NCI-H1694 treated with DMSO at 0.1 percent for 48 hours (cell line): ENCODE results near the gene KLF16.
"Not testable (repeated sequence)": the region's sequence is repeated elsewhere in the genome, so short reads cannot be mapped to it uniquely, and the experiment has no call there.

ENCODE experiments used
- DNase-seq: peaks from one replicate; lab custom pipeline; 2025; lab: John Stamatoyannopoulos, UW

The KLF16 gene

GRCh38 chr19:1884291-1884718 is 20.9 kb upstream of the KLF16 start:
- no peak for DNase-seq

- DNase-seq: no peak
These were observed 20.4 kb upstream of the KLF16 start for GRCh38 chr19:1883784-1884183.

- DNase-seq: no peak
These were observed 19.7 kb upstream of the KLF16 start for GRCh38 chr19:1882786-1883692.

- DNase-seq: no peak
These were observed 18.9 kb upstream of the KLF16 start for GRCh38 chr19:1882089-1882785.

GRCh38 chr19:1881393-1882088 is 18.2 kb upstream of the KLF16 start:
- not testable (repeated sequence) for DNase-seq

GRCh38 chr19:1880611-1881392 is 17.4 kb upstream of the KLF16 start:
- no peak for DNase-seq

- DNase-seq: not testable (repeated sequence)
These were observed 16.6 kb upstream of the KLF16 start for GRCh38 chr19:1879982-1880381.

GRCh38 chr19:1878583-1878982 is 15.2 kb upstream of the KLF16 start:
- not testable (repeated sequence) for DNase-seq

GRCh38 chr19:1877280-1877660 is 13.9 kb upstream of the KLF16 start:
- DNase-seq: not testable (repeated sequence)

- not testable (repeated sequence) for DNase-seq
These were observed 13.3 kb upstream of the KLF16 start for GRCh38 chr19:1876496-1877279.

- DNase-seq: peak; percentile 49
These were observed 12.5 kb upstream of the KLF16 start for GRCh38 chr19:1875646-1876495.

GRCh38 chr19:1875265-1875645 is 11.9 kb upstream of the KLF16 start:
- DNase-seq: not testable (repeated sequence)

- DNase-seq: no peak
These were observed 11.3 kb upstream of the KLF16 start for GRCh38 chr19:1874554-1875185.

- DNase-seq: no peak
These were observed 10.4 kb upstream of the KLF16 start for GRCh38 chr19:1873524-1874473.

- no peak for DNase-seq
These were observed 9.6 kb upstream of the KLF16 start for GRCh38 chr19:1872807-1873523.

GRCh38 chr19:1871630-1872029 is 8.3 kb upstream of the KLF16 start:
- DNase-seq: no peak

- no peak for DNase-seq
These were observed 7.8 kb upstream of the KLF16 start for GRCh38 chr19:1871140-1871597.

GRCh38 chr19:1868971-1869370 is 5.6 kb upstream of the KLF16 start:
- no peak for DNase-seq
